H1 (cell line): Measurements from ENCODE around the gene CCL15. TPM values are rescaled to one million over a fixed set of nuclear protein-coding genes. Genes with fewer than 3 reads are reported as not detected.

ENCODE experiments used
- CTCF ChIA-PET: fragments of 300-600 bp; sonication (Branson Sonifier 250); formaldehyde crosslinking; loops from one replicate; lab custom pipeline; 2021; ENCODE audit not compliant: partially characterized antibody; lab: Charles Lee
- POLR2A ChIA-PET: fragments of 300-600 bp; sonication (Branson Sonifier 250); formaldehyde crosslinking; loops from one replicate; lab custom pipeline; 2021; ENCODE audit warnings: inconsistent platforms; ENCODE audit not compliant: partially characterized antibody; lab: Charles Lee
- DNase-seq, 2 experiments: peaks; one replicate each; pipeline versions ENCODE4 v3.0.0 to v3.0.0-alpha.2; 2010 to 2022; ENCODE audit warnings: low spot score in 2 of 2, low read depth in 1 of 2, mixed read lengths in 1 of 2
- FAIRE-seq: peaks from 2 replicates; lab custom pipeline; 2011; peaks lifted over from hg19 to GRCh38; lab: Jason Lieb, UNC
- H2AFZ ChIP-seq: 2 replicates; pipeline ENCODE4 v1.8.1; 2012; ENCODE audit warnings: low read length, inconsistent platforms
- H2AK5ac ChIP-seq: 2 replicates; pipeline ENCODE4 v1.6.1; 2013; ENCODE audit warnings: low read depth, low read length
- H2BK120ac ChIP-seq: replicated peaks from 2 replicates; pipeline ENCODE3; 2013; ENCODE audit warnings: low read depth, low read length, inconsistent platforms
- H2BK12ac ChIP-seq: 2 replicates; pipeline ENCODE4 v1.6.1; 2013; ENCODE audit warnings: low read depth, low read length
- H2BK15ac ChIP-seq: 2 replicates; pipeline ENCODE4 v1.6.1; 2013; ENCODE audit warnings: low read length
- H2BK20ac ChIP-seq: 2 replicates; pipeline ENCODE4 v1.6.1; 2013; ENCODE audit warnings: low read length
- H2BK5ac ChIP-seq: 2 replicates; pipeline ENCODE4 v1.6.1; 2013; ENCODE audit warnings: low read depth, low read length
- H3K14ac ChIP-seq: 2 replicates; pipeline ENCODE4 v1.6.1; 2013; ENCODE audit warnings: inconsistent platforms; ENCODE audit not compliant: insufficient read length
- H3K18ac ChIP-seq: 2 replicates; pipeline ENCODE4 v1.6.1; 2013; ENCODE audit warnings: low read length; ENCODE audit errors: extremely low read depth
- H3K23ac ChIP-seq: 2 replicates; pipeline ENCODE4 v1.6.1; 2013; ENCODE audit warnings: inconsistent platforms; ENCODE audit not compliant: insufficient read length
- H3K23me2 ChIP-seq: 2 replicates; pipeline ENCODE4 v1.6.1; 2013; ENCODE audit warnings: low read depth, low read length
- H3K27ac ChIP-seq: 2 replicates; pipeline ENCODE4 v1.6.1; 2011; ENCODE audit warnings: low read depth, low read length, inconsistent platforms
- H3K27me3 ChIP-seq, 4 experiments: replicated peaks in 1 of 4; 1 replicate in 1 of 4; 2 replicates in 3 of 4; pipeline versions ENCODE4 v1.6.1 to v1.8.1; 2011 to 2013; ENCODE audit warnings: low read length in 3 of 4, mild to moderate bottlenecking in 3 of 4, inconsistent platforms in 2 of 4, mixed read lengths in 2 of 4, moderate library complexity in 1 of 4; ENCODE audit not compliant: control insufficient read depth in 3 of 4, insufficient read depth in 3 of 4; ENCODE audit errors: extremely low read depth in 1 of 4
- H3K36me3 ChIP-seq, 4 experiments: 2 replicates each; pipeline versions ENCODE4 v1.6.1 to v1.8.1; 2011 to 2013; ENCODE audit warnings: mild to moderate bottlenecking in 4 of 4, low read length in 3 of 4, moderate library complexity in 2 of 4, control low read depth in 1 of 4, inconsistent platforms in 1 of 4; ENCODE audit not compliant: insufficient read depth in 4 of 4, control insufficient read depth in 2 of 4
- H3K4ac ChIP-seq: replicated peaks from 2 replicates; pipeline ENCODE3; 2013; ENCODE audit warnings: low read length, low read depth, mixed read lengths, inconsistent platforms; ENCODE audit not compliant: insufficient read length
- H3K4me1 ChIP-seq, 4 experiments: replicated peaks in 1 of 4; 1 replicate in 1 of 4; 2 replicates in 3 of 4; pipeline versions ENCODE4 v1.6.1 to v1.8.1; 2011 to 2013; ENCODE audit warnings: low read length in 3 of 4, inconsistent platforms in 2 of 4, mixed read lengths in 1 of 4; ENCODE audit not compliant: insufficient read depth in 4 of 4, control insufficient read depth in 3 of 4
- H3K4me2 ChIP-seq, 2 experiments: 2 replicates each; pipeline versions ENCODE4 v1.6.1 to v1.8.1; 2011 to 2013; ENCODE audit warnings: low read depth in 2 of 2, low read length in 2 of 2, control low read depth in 1 of 2, inconsistent platforms in 1 of 2, mild to moderate bottlenecking in 1 of 2; ENCODE audit not compliant: insufficient read depth in 1 of 2
- H3K4me3 ChIP-seq, 4 experiments: fragments of 200-600, 300-600 bp in 1 of 4; sonication (generic), shearing (Covaris generic), sonication (Bioruptor Twin) in 1 of 4; 2 replicates each; pipeline versions ENCODE4 v1.5.1 to v1.8.1; 2011 to 2016; ENCODE audit warnings: low read length in 4 of 4, low read depth in 3 of 4, control low read depth in 2 of 4, inconsistent platforms in 2 of 4, mild to moderate bottlenecking in 2 of 4, mixed read lengths in 1 of 4, moderate library complexity in 1 of 4; ENCODE audit not compliant: insufficient read depth in 2 of 4; ENCODE audit errors: extremely low read depth in 1 of 4
- H3K56ac ChIP-seq: replicated peaks from 2 replicates; pipeline ENCODE3; 2013; ENCODE audit warnings: low read depth, mild to moderate bottlenecking, mixed read lengths, low read length, inconsistent platforms; ENCODE audit not compliant: insufficient read length
- H3K79me1 ChIP-seq: 2 replicates; pipeline ENCODE4 v1.6.1; 2013; ENCODE audit warnings: low read depth, low read length, control low read depth
- H3K79me2 ChIP-seq, 2 experiments: 2 replicates each; pipeline versions ENCODE4 v1.6.1 to v1.8.1; 2012 to 2013; ENCODE audit warnings: low read length in 2 of 2, mild to moderate bottlenecking in 2 of 2, inconsistent platforms in 1 of 2; ENCODE audit not compliant: insufficient read depth in 2 of 2, control insufficient read depth in 1 of 2
- H3K9ac ChIP-seq, 4 experiments: replicated peaks in 1 of 4; 1 replicate in 1 of 4; 2 replicates in 3 of 4; pipeline versions ENCODE4 v1.6.1 to v1.8.1; 2011 to 2013; ENCODE audit warnings: low read depth in 3 of 4, low read length in 3 of 4, control low read depth in 2 of 4, mild to moderate bottlenecking in 2 of 4, moderate library complexity in 2 of 4, inconsistent platforms in 1 of 4; ENCODE audit errors: extremely low read depth in 1 of 4
- H3K9me3 ChIP-seq, 2 experiments: 2 replicates each; pipeline versions ENCODE4 v1.6.1 to v1.8.1; 2012 to 2013; ENCODE audit warnings: mild to moderate bottlenecking in 2 of 2, moderate library complexity in 2 of 2, control low read depth in 1 of 2, inconsistent platforms in 1 of 2, low read depth in 1 of 2, low read length in 1 of 2, mixed read lengths in 1 of 2; ENCODE audit not compliant: insufficient read depth in 2 of 2
- H4K20me1 ChIP-seq, 2 experiments: replicated peaks in 1 of 2; 2 replicates each; pipeline versions ENCODE3 to v1.8.1; 2011 to 2013; ENCODE audit warnings: inconsistent platforms in 2 of 2, low read length in 2 of 2, mild to moderate bottlenecking in 1 of 2; ENCODE audit not compliant: insufficient read depth in 2 of 2, control insufficient read depth in 1 of 2
- H4K5ac ChIP-seq: 2 replicates; pipeline ENCODE4 v1.6.1; 2013; ENCODE audit warnings: low read length, low read depth, mixed read lengths, inconsistent platforms; ENCODE audit not compliant: insufficient read length
- H4K8ac ChIP-seq: 2 replicates; pipeline ENCODE4 v1.8.0; 2013; ENCODE audit warnings: mild to moderate bottlenecking, moderate library complexity, low read length, inconsistent platforms; ENCODE audit not compliant: insufficient read depth; ENCODE audit errors: extremely low read depth
- H4K91ac ChIP-seq: replicated peaks from 2 replicates; pipeline ENCODE3; 2013; ENCODE audit warnings: low read length, mixed read lengths, inconsistent platforms; ENCODE audit not compliant: insufficient read length
- NANOG ChIP-seq: IDR thresholded peaks from 2 replicates; pipeline ENCODE4 v1.6.1; 2011; ENCODE audit warnings: low read length, low read depth, mild to moderate bottlenecking, inconsistent platforms; ENCODE audit not compliant: insufficient read depth, poor library complexity, severe bottlenecking
- SP4 ChIP-seq: IDR thresholded peaks from 2 replicates; pipeline ENCODE4 v1.6.1; 2012; ENCODE audit warnings: low read length, inconsistent platforms
- WGBS, 2 experiments: shearing (Covaris generic) in 1 of 2; methylation state at CpG; one replicate each; pipeline versions ENCODE4 v1.1.6 to v1.1.7; 2013 to 2015; ENCODE audit warnings: low lambda C conversion rate in 2 of 2, mixed read lengths in 2 of 2, inconsistent platforms in 1 of 2, low coverage in 1 of 2, missing lambda C conversion rate in 1 of 2; ENCODE audit not compliant: insufficient replicate concordance in 2 of 2, insufficient coverage in 1 of 2, insufficient read length in 1 of 2; ENCODE audit errors: extremely low coverage in 1 of 2, missing lambda C conversion rate in 1 of 2; 5-methylcytosine and 5-hydroxymethylcytosine counted together
- polyA plus RNA-seq, 7 experiments: library from polyadenylated mRNA; depleted of rRNA in 3 of 7; stranded (reverse) in 5 of 7; unstranded in 2 of 7; fragments of >200 nt in 5 of 7; fragments of 200-250 nt in 2 of 7; gene quantifications; 1 replicate in 5 of 7; 2 replicates in 1 of 7; 4 replicates in 1 of 7; pipeline versions ENCODE4 v1.2.1 to v1.2.3, GENCODE V29; 2011 to 2013; ENCODE audit warnings: missing spikeins in 2 of 7, mixed read lengths in 2 of 7
- total RNA-seq: library from RNA; stranded (reverse); fragmentation: NEBNext Ultra II Directional; extraction: Animal tissue kit (Norgen Biotek cat#: 25700); gene quantifications from 2 replicates; pipeline ENCODE4 v1.2.1, GENCODE V29; 2021

CCL15 gene
- total and polyA plus RNA-seq, 2 of the 8 experiments (the other 6 are each of a cell fraction or from before 2014, with no cell fraction given): not detected

GRCh38 chr17:35978346-35978745, 23.0 kb downstream of the CCL15 start:
- Histone ChIP-seq H3K23me2 (no peaks in the 10 kb centered on the region), H2BK12ac (no peak overlapping the region), H3K9ac (no peak overlapping the region), H4K20me1 (no peaks in the 10 kb centered on the region), H2BK120ac (no peak overlapping the region), H3K4me1 (no peaks in the 10 kb centered on the region), H3K27ac (no peak overlapping the region), H4K91ac (no peak overlapping the region), H2BK15ac (no peak overlapping the region), H3K14ac (no peak overlapping the region), H3K56ac (no peak overlapping the region), H2AK5ac (no peak overlapping the region), H2AFZ (no peak overlapping the region), H3K9me3 (no peaks in the 10 kb centered on the region), H3K18ac (no peak overlapping the region), H3K4me3 (no peak overlapping the region), H3K36me3 (no peaks in the 10 kb centered on the region), H3K23ac (no peak overlapping the region), H2BK5ac (no peak overlapping the region), H2BK20ac (no peak overlapping the region), H4K5ac (no peak overlapping the region), H3K4me2 (no peak overlapping the region), H3K4ac (no peak overlapping the region), H3K27me3 (no peaks in the 10 kb centered on the region), H3K79me1 (no peaks in the 10 kb centered on the region), H4K8ac (no peak overlapping the region), H3K79me2 (no peaks in the 10 kb centered on the region)
- no peak for FAIRE-seq
- TF ChIP-seq SP4: no peak
- no peak for TF ChIP-seq NANOG
- no peak for DNase-seq
- WGBS, 2 experiments: 96% methylated on average over 3 of the region's 3 CpGs; no CpG with 5 or more reads in 1 of the 2 experiments
- CTCF ChIA-PET: interaction anchor here (0.5 to 7.2 kb wide), 5 partner anchors 9 to 171 kb away, joined by 3 to 33 read pairs (median 8); no protein-coding TSS in a partner anchor
- POLR2A ChIA-PET: no interaction called here
